ENCODE results near the gene SRRM3. TPM values are rescaled to one million over a fixed set of nuclear protein-coding genes. Genes with fewer than 3 reads are reported as not detected.

Gene SRRM3
- polyA plus RNA-seq, 1 donor (not counting 4 experiments of a cell fraction or from before 2014, with no cell fraction given), result 0.30 TPM

GRCh38 chr7:76327610-76328009 lies 125.9 kb downstream of the SRRM3 start:
- no peak for TF ChIP-seq CTCF (optimal IDR thresholded peaks at IDR 0.05 in 1 of 3, IDR thresholded peaks at IDR 0.05 in 1 of 3, conservative IDR thresholded peaks at IDR 0.05 in 1 of 3; ENCODE audit: extremely low read depth in 1 of 3, insufficient read depth in 2 of 3, low read length in 3 of 3)
- TF ChIP-seq EZH2 (IDR thresholded peaks at IDR 0.05; ENCODE audit: low read length), result no peak
- no peaks in the 10 kb centered on the region for H3K4me1 ChIP-seq (ENCODE audit: control insufficient read depth, extremely low read depth, insufficient read depth, low read length)
- H3K36me3 ChIP-seq (ENCODE audit: control insufficient read depth in 2 of 2, extremely low read depth in 1 of 2, insufficient read depth in 2 of 2, low read length in 2 of 2), result peaks cover 54 to 58% of the 10 kb centered on the region in 2 experiments
- H3K9me1 ChIP-seq (ENCODE audit: control insufficient read depth, extremely low read depth, insufficient read depth, low read length), result peaks cover 2% of the 10 kb centered on the region
- no peak for DNase-seq (ENCODE audit: low read depth, low spot score)
- H4K20me1 ChIP-seq (ENCODE audit: control insufficient read depth, extremely low read depth, insufficient read depth, low read length), result peaks cover 58% of the 10 kb centered on the region
- no peak overlapping the region for H3K9ac ChIP-seq (ENCODE audit: control insufficient read depth, extremely low read depth, insufficient read depth, low read length)
- dilution Hi-C loops (cut with MboI; ENCODE audit: extremely low pct_ligation_motif_present, low sequenced_read_pairs), result no loop called here
- H3K4me2 ChIP-seq (ENCODE audit: control insufficient read depth, extremely low read depth, insufficient read depth, low read depth, low read length), result no peak overlapping the region
- no peaks in the 10 kb centered on the region for H3K9me3 ChIP-seq (ENCODE audit: control insufficient read depth, low read depth, low read length)
- H3K27ac ChIP-seq (ENCODE audit: control insufficient read depth, insufficient read depth, low read length), result no peak overlapping the region
- FAIRE-seq, result no peak
- H2AFZ ChIP-seq (ENCODE audit: control insufficient read depth, low read length), result no peak overlapping the region
- peaks cover 84% of the 10 kb centered on the region for H3K79me2 ChIP-seq (ENCODE audit: control insufficient read depth, insufficient read depth, low read length)
- H3K4me3 ChIP-seq (ENCODE audit: control insufficient read depth in 2 of 3, extremely low read depth in 1 of 3, insufficient read depth in 2 of 3, low read depth in 1 of 3, low read length in 3 of 3), result no peak overlapping the region
- no peaks in the 10 kb centered on the region for H3K27me3 ChIP-seq (ENCODE audit: control insufficient read depth, extremely low read depth, insufficient read depth, low read length)

- Histone ChIP-seq H4K20me1 (ENCODE audit: control insufficient read depth, extremely low read depth, insufficient read depth, low read length) (peaks cover 62% of the 10 kb centered on the region), H3K27ac (ENCODE audit: control insufficient read depth, insufficient read depth, low read length) (no peak overlapping the region), H3K4me2 (ENCODE audit: control insufficient read depth, extremely low read depth, insufficient read depth, low read depth, low read length) (no peak overlapping the region), H3K9ac (ENCODE audit: control insufficient read depth, extremely low read depth, insufficient read depth, low read length) (no peak overlapping the region), H3K9me3 (ENCODE audit: control insufficient read depth, low read depth, low read length) (no peaks in the 10 kb centered on the region), H3K27me3 (ENCODE audit: control insufficient read depth, extremely low read depth, insufficient read depth, low read length) (no peaks in the 10 kb centered on the region), H3K79me2 (ENCODE audit: control insufficient read depth, insufficient read depth, low read length) (peaks cover 92% of the 10 kb centered on the region), H3K4me1 (ENCODE audit: control insufficient read depth, extremely low read depth, insufficient read depth, low read length) (peaks cover under 1% of the 10 kb centered on the region), H3K36me3 (ENCODE audit: control insufficient read depth in 2 of 2, extremely low read depth in 1 of 2, insufficient read depth in 2 of 2, low read length in 2 of 2) (peaks cover 53 to 59% of the 10 kb centered on the region in 2 experiments), H3K4me3 (ENCODE audit: control insufficient read depth in 2 of 3, extremely low read depth in 1 of 3, insufficient read depth in 2 of 3, low read depth in 1 of 3, low read length in 3 of 3) (no peak overlapping the region), H3K9me1 (ENCODE audit: control insufficient read depth, extremely low read depth, insufficient read depth, low read length) (peaks cover 2% of the 10 kb centered on the region), H2AFZ (ENCODE audit: control insufficient read depth, low read length) (no peak overlapping the region)
- TF ChIP-seq CTCF (optimal IDR thresholded peaks at IDR 0.05 in 1 of 3, IDR thresholded peaks at IDR 0.05 in 1 of 3, conservative IDR thresholded peaks at IDR 0.05 in 1 of 3; ENCODE audit: extremely low read depth in 1 of 3, insufficient read depth in 2 of 3, low read length in 3 of 3) (no peak), EZH2 (IDR thresholded peaks at IDR 0.05; ENCODE audit: low read length) (no peak)
- DNase-seq (ENCODE audit: low read depth, low spot score) (no peak), FAIRE-seq (no peak)
- dilution Hi-C loops (cut with MboI; ENCODE audit: extremely low pct_ligation_motif_present, low sequenced_read_pairs), result no loop called here
Observed at GRCh38 chr7:76328389-76328788, 126.7 kb downstream of the SRRM3 start.
